OCI-LY3 (cell line): ENCODE data around the gene FMNL2.

Source experiments
- CTCF ChIP-seq: fragments of 200-600, 300-600 bp; sonication (generic); IDR thresholded peaks from 2 replicates; pipeline ENCODE4 v1.5.1; 2014; ENCODE audit warnings: antibody characterized with exemption, low read length, low read depth
- EZH2phosphoT487 ChIP-seq: fragments of 200-600 bp; shearing (Covaris generic); IDR thresholded peaks from 2 replicates; pipeline ENCODE4 v1.6.1; 2018; ENCODE audit warnings: antibody characterized with exemption, mixed run types, low read depth

- TF ChIP-seq CTCF (peak; percentile 40), EZH2phosphoT487 (no peak)
Observed at GRCh38 chr2:152418688-152419087, 83.7 kb downstream of the FMNL2 start.
